Fibroblast of lung (primary cell): ENCODE results near the gene KCNQ2.

Source experiments
- EZH2 ChIP-seq: IDR thresholded peaks from 2 replicates; pipeline ENCODE4 v1.5.1; 2012; ENCODE audit warnings: low read length, control low read depth, mild to moderate bottlenecking; ENCODE audit errors: missing control alignments
- TF ChIP-seq, protein P1 (sequence below), 2 donors: IDR thresholded peaks in 1 of 2; conservative IDR thresholded peaks in 1 of 2; 1 replicate in 1 of 2; 2 replicates in 1 of 2; pipeline ENCODE4 v1.5.1; 2011 to 2012; ENCODE audit warnings: low read length in 2 of 2, control low read depth in 1 of 2, inconsistent platforms in 1 of 2, low read depth in 1 of 2, mild to moderate bottlenecking in 1 of 2

DNA sequence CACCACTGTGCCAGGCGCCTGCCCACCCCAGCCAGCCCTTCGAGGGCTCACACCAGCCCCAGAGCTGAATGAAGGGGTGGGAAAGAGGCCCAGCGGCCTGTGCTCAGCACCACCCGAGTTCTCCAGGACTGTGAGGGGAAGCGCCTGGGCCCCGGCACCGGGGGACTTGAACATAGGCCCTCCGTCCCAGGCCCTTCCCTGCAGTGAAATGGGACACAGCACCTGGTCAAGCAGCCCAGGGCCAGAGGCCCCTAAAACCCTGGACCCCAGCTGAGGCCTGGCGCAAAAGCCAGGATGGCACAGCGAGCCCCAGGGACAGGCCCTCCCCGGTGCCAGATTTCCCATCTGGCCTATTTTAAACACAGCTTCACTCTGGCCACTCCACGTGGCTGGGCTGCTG, 4.0 kb downstream of the KCNQ2 start:
- TF ChIP-seq, protein P1, sequence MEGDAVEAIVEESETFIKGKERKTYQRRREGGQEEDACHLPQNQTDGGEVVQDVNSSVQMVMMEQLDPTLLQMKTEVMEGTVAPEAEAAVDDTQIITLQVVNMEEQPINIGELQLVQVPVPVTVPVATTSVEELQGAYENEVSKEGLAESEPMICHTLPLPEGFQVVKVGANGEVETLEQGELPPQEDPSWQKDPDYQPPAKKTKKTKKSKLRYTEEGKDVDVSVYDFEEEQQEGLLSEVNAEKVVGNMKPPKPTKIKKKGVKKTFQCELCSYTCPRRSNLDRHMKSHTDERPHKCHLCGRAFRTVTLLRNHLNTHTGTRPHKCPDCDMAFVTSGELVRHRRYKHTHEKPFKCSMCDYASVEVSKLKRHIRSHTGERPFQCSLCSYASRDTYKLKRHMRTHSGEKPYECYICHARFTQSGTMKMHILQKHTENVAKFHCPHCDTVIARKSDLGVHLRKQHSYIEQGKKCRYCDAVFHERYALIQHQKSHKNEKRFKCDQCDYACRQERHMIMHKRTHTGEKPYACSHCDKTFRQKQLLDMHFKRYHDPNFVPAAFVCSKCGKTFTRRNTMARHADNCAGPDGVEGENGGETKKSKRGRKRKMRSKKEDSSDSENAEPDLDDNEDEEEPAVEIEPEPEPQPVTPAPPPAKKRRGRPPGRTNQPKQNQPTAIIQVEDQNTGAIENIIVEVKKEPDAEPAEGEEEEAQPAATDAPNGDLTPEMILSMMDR (conservative IDR thresholded peaks at IDR 0.05 in 1 of 2, IDR thresholded peaks at IDR 0.05 in 1 of 2; ENCODE audit: low read depth in 1 of 2, low read length in 2 of 2) = no peak
- TF ChIP-seq EZH2 = no peak
